ENCODE data around the gene KLF5. TPM values are rescaled to one million over a fixed set of nuclear protein-coding genes. Genes with fewer than 3 reads are reported as not detected.

KLF5 gene
- total RNA-seq, 1 experiment from 2014 or later = 2.3 TPM

DNA sequence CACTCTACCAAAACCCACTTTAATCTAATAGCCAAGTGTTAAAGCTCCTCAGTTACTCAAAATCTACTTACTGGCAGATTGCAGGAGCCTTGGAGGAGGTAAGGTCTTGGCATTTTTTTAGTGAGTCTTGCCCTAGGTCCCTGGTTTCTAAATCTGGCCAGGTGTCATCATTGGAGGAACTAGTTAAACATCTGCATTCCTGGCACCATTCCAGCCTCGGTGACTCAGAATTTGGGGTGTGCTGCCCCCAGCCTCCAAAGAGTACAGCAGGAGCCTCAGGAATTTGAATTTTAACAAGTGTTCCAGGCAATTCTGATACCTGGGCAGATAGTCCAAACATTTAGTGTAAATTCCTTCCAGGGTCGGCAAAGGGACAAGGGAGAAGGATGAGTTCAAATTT lies 37.4 kb downstream of the KLF5 start:
- ATAC-seq = no peak
- POLR2A ChIA-PET = no interaction called here
- no peak overlapping the region for H3K27ac Mint-ChIP-seq
- peaks cover 14% of the 10 kb centered on the region for H3K9me3 Mint-ChIP-seq
- no peak overlapping the region for H3K4me3 Mint-ChIP-seq
- CTCF ChIA-PET = no interaction called here
- TF ChIP-seq ERG (CRISPR knock-in tag; IDR thresholded peaks at IDR 0.05) (no peak), ZNF121 (CRISPR knock-in tag; IDR thresholded peaks at IDR 0.05) (no peak), NFYB (CRISPR knock-in tag; conservative IDR thresholded peaks at IDR 0.05; ENCODE audit: low read depth) (no peak), TEAD1 (CRISPR knock-in tag; IDR thresholded peaks at IDR 0.05) (no peak), OVOL2 (CRISPR knock-in tag; IDR thresholded peaks at IDR 0.05; ENCODE audit: borderline replicate concordance) (no peak), CREM (CRISPR knock-in tag; IDR thresholded peaks at IDR 0.05) (no peak), ZNF317 (CRISPR knock-in tag; IDR thresholded peaks at IDR 0.05; ENCODE audit: borderline replicate concordance, low read depth) (no peak), MXD4 (CRISPR knock-in tag; IDR thresholded peaks at IDR 0.05; ENCODE audit: borderline replicate concordance) (no peak), ETV6 (CRISPR knock-in tag; IDR thresholded peaks at IDR 0.05) (no peak), ZNF423 (CRISPR knock-in tag; IDR thresholded peaks at IDR 0.05) (no peak), CBFB (CRISPR knock-in tag; IDR thresholded peaks at IDR 0.05; ENCODE audit: low read depth) (no peak), SMAD3 (CRISPR knock-in tag; IDR thresholded peaks at IDR 0.05; ENCODE audit: borderline replicate concordance) (no peak)
- DNase-seq (ENCODE audit: low spot score) = no peak
- H3K4me1 Mint-ChIP-seq = no peaks in the 10 kb centered on the region
- H3K27me3 Mint-ChIP-seq (ENCODE audit: low read depth) = no peaks in the 10 kb centered on the region; the same call in 1 of the 2 replicates
- no peaks in the 10 kb centered on the region for H3K36me3 Mint-ChIP-seq

GRCh38 chr13:73096638-73097037 lies 37.8 kb downstream of the KLF5 start:
- Mint-ChIP-seq H3K36me3 (no peaks in the 10 kb centered on the region), H3K27ac (no peak overlapping the region), H3K4me3 (no peak overlapping the region), H3K27me3 (ENCODE audit: low read depth) (no peaks in the 10 kb centered on the region; the same call in 1 of the 2 replicates), H3K4me1 (no peaks in the 10 kb centered on the region), H3K9me3 (peaks cover 14% of the 10 kb centered on the region)
- CTCF ChIA-PET = no interaction called here
- DNase-seq (ENCODE audit: low spot score) (no peak), ATAC-seq (no peak; the same call in 1 of the 2 replicates)
- POLR2A ChIA-PET = no interaction called here
- TF ChIP-seq, protein P1, sequence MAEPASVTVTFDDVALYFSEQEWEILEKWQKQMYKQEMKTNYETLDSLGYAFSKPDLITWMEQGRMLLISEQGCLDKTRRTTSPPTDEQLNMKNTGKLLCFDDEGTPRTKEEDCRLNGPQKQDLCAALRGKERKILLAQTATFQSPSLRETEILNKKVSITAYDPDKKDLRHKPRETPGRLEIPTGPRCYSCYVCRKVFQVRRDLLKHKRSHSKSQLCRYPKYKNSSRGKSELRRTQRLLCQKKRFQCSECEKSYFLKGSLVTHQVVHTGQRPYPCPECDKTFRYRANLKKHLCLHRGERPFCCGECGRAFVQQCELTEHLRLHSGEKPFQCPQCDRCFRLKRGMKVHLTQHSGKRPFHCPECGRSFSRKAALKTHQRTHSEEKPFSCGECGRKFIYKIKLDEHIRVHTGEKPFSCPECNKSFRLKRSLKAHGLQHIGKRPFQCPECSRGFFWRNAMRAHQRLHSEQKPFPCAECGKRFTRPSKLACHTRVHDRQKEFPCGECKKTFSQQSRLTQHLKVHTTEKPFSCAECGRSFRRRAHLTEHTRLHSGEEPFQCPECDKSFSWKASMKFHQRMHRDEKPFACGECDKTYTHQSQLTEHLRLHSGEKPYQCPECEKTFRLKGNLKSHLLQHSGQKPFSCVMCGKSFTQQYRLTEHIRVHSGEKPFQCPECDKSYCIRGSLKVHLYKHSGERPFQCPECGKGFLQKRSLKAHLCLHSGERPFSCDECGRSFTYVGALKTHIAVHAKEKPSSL (CRISPR knock-in tag; conservative IDR thresholded peaks at IDR 0.05) = no peak
- TF ChIP-seq TCF7 (CRISPR knock-in tag; IDR thresholded peaks at IDR 0.05; ENCODE audit: low read depth) = no peak
- TF ChIP-seq CREB1 (CRISPR knock-in tag; IDR thresholded peaks at IDR 0.05) = no peak
- no peak for TF ChIP-seq ZBTB21 (CRISPR knock-in tag; IDR thresholded peaks at IDR 0.05; ENCODE audit: borderline replicate concordance)
- no peak for TF ChIP-seq EMX1 (CRISPR knock-in tag; IDR thresholded peaks at IDR 0.05)
- TF ChIP-seq ZNF138 (CRISPR knock-in tag; conservative IDR thresholded peaks at IDR 0.05) = no peak
- no peak for TF ChIP-seq NFE2L1 (CRISPR knock-in tag; IDR thresholded peaks at IDR 0.05)
- no peak for TF ChIP-seq ETV6 (CRISPR knock-in tag; IDR thresholded peaks at IDR 0.05)
- TF ChIP-seq PRDM15 (CRISPR knock-in tag; IDR thresholded peaks at IDR 0.05) = no peak
- TF ChIP-seq ESRRA (CRISPR knock-in tag; IDR thresholded peaks at IDR 0.05; ENCODE audit: borderline replicate concordance) = no peak
- TF ChIP-seq, protein P2, sequence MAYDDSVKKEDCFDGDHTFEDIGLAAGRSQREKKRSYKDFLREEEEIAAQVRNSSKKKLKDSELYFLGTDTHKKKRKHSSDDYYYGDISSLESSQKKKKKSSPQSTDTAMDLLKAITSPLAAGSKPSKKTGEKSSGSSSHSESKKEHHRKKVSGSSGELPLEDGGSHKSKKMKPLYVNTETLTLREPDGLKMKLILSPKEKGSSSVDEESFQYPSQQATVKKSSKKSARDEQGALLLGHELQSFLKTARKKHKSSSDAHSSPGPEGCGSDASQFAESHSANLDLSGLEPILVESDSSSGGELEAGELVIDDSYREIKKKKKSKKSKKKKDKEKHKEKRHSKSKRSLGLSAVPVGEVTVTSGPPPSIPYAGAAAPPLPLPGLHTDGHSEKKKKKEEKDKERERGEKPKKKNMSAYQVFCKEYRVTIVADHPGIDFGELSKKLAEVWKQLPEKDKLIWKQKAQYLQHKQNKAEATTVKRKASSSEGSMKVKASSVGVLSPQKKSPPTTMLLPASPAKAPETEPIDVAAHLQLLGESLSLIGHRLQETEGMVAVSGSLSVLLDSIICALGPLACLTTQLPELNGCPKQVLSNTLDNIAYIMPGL (CRISPR knock-in tag; IDR thresholded peaks at IDR 0.05) = no peak
- TF ChIP-seq, protein P3, sequence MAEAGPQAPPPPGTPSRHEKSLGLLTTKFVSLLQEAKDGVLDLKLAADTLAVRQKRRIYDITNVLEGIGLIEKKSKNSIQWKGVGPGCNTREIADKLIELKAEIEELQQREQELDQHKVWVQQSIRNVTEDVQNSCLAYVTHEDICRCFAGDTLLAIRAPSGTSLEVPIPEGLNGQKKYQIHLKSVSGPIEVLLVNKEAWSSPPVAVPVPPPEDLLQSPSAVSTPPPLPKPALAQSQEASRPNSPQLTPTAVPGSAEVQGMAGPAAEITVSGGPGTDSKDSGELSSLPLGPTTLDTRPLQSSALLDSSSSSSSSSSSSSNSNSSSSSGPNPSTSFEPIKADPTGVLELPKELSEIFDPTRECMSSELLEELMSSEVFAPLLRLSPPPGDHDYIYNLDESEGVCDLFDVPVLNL (CRISPR knock-in tag; IDR thresholded peaks at IDR 0.05; ENCODE audit: borderline replicate concordance, low read depth) = no peak
- no peak for TF ChIP-seq CBFB (CRISPR knock-in tag; IDR thresholded peaks at IDR 0.05; ENCODE audit: low read depth)
- no peak for TF ChIP-seq SMAD3 (CRISPR knock-in tag; IDR thresholded peaks at IDR 0.05; ENCODE audit: borderline replicate concordance)

Measured in WTC11 (cell line).